HG03159 (cell line): Measurements from ENCODE around the gene ERVK3-1.
"Not testable (repeated sequence)": the region's sequence is repeated elsewhere in the genome, so short reads cannot be mapped to it uniquely, and the experiment has no call there.

Experiments used
- ATAC-seq: cut with Tn5 transposase; IDR thresholded peaks from one replicate; pipeline ENCODE4 v1.9.1; 2021; ENCODE audit warnings: mild to moderate bottlenecking, moderate library complexity; ENCODE audit not compliant: unreplicated experiment

Gene ERVK3-1

DNA sequence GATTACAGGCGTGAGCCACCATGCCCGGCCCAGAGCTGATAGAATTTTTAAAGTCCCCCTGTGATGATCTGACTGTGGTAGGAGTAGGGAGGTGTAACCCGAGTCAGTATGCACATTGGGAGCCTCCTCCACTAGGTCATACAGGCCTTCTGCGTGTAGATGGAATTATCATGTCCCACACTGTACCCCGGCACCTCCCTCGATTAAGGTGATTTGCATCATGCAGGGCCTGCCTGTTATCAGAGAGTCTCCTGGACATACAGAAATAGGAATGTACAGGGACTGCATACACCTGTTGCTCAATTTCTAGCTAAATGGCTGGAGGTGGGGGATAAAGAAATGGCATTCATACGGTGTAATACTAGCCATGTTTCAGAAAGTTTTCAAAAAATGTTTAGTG is 922 bp upstream of the ERVK3-1 start:
- ATAC-seq: no peak

DNA sequence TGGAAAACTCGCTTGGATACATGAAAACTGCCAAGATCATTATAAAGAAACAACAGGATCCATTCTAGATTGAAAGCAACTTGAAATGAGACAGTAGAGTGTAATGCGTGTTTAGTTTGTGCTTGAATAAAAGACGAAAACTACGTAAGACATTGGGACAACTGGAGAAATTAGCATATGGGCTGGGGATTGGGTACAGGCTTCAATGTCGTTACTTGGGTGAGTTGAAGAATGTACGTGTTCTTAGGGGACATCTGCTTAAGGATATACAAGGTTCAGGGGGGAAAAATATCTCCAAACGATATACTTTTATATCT is 471 bp upstream of the ERVK3-1 start:
- ATAC-seq: peak; percentile 2

DNA sequence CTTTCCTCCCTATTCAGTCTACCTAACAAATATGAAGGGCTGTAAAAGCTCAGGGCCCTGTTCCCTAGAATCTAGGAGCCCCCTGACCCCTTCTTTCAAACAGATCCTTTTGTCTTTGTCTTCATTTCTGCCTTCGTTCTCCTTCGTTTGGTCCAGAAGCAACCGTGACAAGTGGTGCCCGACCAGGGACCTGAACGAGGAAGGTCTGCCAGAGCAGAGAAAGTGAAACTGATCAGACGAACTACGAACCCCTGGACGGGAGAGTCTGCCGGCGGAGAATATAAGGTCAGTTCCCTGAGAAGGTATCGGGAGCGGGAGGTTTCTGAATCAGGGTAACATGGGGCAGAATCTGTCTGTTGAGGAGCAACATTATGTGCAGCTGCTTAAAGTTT is 751 bp downstream of the ERVK3-1 start:
- no peak for ATAC-seq

DNA sequence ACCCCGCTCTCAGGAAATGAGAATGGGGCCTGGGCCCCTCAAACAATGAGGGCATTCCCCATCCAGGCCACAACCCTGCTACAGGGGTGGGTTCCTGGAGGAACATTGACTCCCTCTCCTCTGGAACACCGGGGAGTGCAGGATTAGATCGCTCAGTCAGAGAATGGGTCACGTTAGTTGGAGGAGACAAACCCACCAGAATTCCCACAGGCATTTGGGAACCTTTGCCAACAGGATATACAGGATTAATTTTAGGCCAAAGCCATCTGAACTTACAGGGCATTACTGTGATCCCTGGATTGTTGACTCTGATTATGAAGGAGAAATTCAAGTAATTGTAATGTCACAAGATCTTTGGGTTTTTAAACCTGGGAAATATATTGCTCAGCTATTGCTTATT is 2.6 kb downstream of the ERVK3-1 start:
- ATAC-seq: no peak

DNA sequence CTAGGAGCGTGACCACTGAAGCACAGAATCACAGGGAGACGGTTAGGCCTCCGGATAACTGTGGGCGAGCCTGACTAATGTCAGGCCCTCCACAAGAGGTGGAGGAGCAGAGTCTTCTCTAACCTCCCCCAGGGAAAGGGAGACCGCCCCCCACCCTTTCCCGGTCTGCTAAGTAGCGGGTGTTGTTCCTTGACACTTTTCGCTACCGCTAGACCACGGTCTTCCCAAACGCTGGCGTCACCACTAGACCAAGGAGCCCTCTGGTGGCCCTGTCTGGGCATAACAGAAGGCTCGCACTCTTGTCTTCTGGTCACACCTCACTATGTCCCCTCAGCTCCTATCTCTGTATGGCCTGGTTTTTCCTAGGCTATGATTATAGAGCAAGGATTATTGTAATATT is 5.5 kb downstream of the ERVK3-1 start:
- ATAC-seq: not testable (repeated sequence)

DNA sequence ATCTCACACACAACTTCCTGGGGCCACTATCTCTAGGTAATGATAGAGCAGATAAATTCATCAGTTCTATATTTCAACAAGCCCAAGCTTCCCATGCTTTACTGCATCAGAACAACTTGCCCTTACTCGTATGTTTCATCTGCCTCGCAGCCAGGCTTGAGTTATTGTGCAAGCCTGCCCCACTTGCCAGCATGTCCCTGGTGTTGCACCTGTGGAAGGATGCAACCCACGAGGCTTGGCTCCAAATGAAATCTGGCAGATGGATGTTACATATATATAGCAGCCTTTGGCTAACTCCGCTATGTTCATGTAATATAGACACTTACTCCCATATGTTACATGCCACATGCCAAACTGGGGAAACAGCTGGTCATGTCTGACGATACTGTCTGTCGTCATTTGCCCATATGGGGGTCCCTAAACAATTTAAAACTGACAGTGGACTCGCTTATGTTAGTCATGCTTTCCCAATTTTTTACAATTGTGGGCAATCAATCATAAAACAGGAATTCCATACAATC is 6.2 kb downstream of the ERVK3-1 start:
- no peak for ATAC-seq

DNA sequence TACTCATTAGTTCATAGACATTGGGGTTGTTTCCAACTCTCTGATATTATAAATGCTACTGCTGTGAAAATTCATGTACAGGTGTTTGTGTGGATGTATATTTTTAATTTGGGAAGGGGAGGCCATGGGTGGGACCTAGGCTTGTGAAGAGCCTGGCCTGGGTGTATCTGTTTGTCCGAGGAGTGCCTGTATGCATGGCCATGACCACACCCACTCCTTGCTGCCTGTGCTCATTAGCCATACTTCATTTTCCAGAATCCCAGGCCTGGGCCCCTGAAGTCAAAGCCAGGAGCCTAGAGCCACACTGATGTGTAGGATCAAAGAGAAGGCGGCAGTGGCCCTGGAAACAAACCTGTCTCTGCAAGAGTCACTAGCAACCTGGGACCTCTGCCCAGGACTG is 10.4 kb downstream of the ERVK3-1 start:
- ATAC-seq: no peak

DNA sequence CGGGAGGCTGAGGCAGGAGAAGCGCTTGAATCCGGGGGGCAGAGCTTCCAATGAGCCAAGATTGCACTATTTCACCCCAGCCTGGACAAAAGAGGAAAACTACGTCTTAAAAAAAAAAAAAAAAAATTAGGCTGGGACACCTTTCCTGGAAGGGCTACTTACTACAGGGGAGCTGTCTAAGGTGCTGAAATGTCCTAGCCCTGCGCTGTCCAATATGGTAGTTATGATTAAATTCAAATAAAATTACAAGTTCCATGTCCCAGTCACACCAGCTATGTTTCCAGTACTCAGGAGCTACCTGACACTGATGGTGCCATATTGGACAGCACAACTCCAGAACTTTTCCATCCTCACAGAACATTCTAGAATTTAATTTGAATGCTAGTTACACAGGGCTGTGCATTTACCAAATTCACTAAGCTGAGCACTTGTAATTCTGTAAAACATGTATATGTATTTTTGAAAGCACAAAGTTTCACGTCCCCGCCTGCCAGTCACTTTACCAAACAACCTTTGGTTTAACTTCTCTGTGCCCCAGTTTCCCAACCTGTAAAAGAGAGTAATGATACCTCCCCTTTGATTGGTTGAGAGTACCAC is 12.4 kb downstream of the ERVK3-1 start:
- no peak for ATAC-seq

DNA sequence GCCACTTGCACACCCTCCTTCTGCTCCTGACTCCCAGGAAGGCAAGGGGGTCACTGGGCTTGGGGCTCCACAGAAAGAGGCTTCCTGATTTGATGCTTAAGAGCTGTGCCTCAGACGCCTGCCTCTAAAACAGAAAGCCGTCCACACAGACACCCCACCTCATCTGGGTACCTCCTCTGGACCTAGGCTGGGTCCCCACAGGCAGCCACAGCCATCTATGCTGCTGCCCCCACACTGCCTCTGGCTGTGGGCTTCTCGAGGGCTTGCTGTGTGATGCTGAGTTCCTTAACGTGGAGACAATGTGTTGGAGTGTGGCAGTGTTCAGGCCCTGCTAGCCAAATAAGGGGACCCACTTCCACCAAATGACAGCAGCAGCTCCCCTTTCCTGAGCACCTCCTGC is 13.1 kb downstream of the ERVK3-1 start:
- no peak for ATAC-seq

DNA sequence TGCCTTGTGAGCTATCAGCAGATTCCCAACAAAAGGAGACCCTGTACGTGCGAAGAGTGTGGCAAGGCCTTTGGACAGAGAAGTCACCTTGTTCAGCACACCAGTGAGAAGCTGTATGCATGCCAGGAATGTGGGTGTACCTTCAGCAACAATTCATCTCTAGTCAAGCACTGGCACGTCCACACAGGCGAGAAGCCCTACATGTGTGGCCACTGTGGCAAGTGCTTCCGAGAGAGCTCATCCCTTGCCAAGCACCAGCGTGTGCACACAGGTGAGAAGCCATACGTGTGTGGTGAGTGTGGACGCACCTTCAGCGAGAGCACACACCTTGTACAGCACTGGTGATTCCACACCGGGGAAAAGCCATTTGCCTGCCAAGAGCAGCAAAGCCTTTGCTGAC is 14.1 kb downstream of the ERVK3-1 start:
- ATAC-seq: no peak

DNA sequence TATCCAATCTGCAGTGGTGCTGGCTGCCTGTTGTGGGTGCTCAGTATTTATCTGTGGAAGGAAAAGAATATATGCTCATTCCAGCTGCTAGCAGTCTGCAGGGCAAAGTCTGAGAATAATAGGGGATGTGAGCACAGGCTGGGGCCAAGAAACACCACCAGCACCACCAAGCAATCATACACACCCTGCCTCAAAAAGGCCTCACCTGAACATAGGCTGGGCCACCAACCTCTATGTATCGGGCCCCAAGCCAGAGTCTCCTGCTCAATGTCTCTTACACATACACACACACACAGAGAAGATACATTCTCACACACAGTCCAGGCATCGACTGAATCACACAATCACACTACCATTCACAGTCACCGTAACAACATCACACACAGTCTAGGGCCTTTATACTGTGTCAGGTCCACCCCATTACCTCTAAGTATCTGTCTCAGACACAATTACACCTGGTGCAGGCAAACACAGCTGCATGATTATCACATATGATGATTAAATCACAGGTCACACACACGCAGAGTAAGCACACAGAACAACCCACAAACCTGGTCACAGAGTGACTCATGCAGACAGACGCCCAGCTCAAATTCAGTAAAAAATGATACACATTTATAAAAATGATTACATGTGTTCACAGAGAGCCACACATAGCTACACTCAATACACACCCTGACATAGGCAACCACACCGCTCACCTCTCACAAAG is 20.3 kb downstream of the ERVK3-1 start:
- no peak for ATAC-seq

DNA sequence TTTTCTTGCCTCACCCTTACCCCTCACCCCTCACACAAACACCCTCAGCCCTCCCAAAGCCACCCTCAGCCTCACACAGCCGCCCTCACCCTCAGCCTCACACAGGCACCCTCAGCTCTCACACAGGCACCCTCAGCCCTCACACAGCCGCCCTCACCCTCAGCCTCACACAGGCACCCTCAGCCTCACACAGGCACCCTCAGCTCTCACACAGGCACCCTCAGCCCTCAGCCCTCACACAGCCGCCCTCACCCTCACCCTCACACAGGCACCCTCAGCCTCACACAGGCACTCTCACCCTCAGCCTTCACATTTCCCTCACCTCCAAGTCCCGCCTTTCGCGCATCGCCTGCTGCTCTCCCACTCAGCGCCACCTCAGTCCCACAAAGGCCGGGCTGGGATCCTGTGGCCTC is 21.3 kb downstream of the ERVK3-1 start:
- no peak for ATAC-seq

DNA sequence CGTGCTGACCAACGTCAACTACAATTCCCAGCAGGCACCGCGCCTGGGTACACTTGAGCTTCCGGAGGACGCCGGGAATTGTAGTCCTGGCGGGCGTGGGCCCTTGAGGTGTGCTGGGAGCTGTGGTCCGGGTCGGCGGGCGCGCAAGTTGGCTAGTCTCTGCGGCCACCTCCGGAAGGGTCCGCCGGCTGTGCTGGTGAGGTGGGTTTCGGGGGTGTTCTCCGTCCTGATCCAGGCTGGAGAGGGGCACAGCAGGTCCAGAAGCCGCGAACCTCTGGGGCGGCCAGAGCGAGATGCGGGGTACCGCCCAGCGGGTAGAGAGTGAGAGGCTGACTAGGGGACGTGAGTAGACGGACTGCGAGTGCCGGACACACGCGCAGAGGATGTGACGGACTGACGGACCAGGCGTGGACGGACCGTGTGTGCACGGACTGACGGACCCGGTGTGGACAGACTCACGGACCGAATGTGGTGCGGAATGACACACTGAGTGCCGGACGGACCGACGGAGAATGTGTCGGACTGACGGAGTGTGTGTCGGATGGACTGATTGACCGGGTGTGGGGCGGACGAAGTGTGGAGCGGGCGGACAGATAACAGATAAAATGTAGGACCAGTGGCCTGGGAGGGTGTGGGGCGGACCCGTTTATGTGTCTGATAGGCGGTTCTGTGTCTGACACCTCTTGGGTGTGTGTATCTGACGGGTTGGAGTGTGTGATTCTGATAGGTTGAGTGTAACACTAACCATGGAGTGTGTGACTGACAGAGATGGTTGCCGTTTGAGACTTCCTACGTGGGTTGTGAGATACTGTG is 21.9 kb downstream of the ERVK3-1 start, which contains the start of gene ZSCAN22:
Gene ZSCAN22 (plus strand): TSS at position 81 of the 813 bp plus-strand sequence. CDS start 7,809 bp downstream, outside the sequence.
- ATAC-seq: peak; percentile 92

DNA sequence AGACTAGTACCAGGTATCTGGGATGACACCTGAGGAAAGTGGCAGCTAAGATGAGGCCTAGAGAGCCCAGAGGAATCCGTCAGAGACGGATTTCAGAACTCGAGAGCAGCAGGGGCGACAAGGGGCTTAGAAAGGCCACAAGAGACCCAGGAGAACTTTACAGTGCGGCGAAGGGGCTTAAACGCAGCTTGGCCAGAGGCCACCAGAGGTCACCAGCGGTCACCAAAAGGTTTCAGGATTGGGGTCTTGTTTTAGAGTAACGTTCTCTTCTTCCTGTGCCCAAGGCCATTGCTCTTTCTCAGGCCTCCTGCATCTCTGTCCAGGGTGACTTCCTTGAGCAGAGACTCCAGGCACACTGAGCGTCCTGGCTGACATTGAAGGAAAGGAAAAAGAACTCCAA is 23.8 kb downstream of the ERVK3-1 start:
- ATAC-seq: no peak

DNA sequence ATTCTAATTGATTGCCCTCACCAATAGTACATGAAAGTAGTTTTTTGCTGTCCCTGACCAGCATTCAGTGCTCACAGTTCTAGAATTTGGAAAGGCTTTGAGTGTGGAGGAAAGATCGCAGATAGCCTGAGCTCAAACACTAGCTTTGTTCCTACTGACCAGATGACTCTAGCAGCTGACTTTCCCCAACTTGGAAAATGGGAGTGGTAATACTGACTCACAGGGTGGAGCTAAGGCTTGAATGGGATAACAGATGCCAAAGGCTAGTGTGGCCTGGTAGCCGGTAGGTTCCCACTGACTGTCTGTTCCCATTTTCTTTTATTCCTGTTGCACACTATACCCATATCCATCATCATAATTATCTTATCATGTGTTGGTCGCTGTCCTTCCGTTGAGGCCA is 25.3 kb downstream of the ERVK3-1 start:
- ATAC-seq: no peak

DNA sequence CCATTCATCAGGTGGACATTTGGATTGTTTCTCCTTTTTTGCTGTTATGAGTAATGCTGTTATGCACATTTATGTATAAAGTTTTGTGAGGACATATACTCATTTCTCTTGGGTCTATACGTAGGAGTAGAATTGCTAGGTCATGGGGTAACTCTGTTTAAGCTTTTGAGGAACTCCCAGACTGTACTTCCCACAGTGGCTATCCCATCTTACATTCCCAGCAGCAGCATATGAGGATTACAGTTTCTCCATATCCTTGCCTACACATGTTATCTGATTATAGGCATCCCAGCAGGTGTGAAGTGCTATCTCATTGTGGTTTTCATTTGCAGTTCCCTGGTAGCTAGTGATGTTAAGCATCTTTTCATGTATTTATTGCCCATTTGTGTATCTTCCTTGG is 27.5 kb downstream of the ERVK3-1 start:
- no peak for ATAC-seq

DNA sequence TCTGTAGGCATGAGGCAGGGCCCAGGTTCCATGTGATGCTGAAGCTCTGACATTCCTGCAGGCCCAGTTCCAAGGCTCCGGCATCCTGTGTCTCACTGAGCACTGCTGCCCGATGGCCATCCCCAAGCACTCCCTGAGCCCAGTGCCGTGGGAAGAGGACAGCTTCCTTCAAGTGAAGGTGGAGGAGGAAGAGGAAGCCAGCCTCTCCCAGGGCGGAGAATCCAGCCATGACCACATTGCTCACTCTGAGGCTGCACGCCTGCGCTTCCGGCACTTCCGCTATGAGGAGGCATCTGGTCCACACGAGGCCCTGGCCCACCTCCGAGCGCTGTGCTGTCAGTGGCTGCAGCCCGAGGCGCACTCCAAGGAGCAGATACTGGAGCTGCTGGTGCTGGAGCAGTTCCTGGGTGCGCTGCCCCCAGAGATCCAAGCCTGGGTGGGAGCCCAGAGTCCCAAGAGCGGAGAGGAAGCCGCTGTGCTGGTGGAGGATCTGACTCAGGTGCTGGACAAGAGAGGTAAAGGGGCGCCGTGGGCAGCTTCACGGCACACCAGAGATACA is 29.6 kb downstream of the ERVK3-1 start:
- ATAC-seq: no peak

DNA sequence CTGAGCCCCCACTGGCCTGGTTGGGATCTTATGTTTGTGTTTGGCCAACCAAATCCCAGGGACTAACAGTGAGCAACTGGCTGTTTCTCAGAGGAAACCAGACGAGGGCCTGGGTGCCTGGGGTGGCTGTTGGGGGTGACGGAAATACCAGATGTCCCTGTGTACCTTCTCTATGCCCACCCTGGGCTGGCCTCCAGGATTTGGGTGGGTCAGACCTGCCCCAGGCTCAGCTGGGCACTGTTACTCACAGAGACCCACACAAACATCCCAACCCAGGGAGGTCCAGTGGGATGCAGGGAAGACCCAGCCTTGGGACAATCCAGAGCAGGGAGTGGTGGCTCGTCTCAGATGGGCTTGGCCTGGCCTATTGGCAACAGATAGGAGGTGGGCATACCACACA is 30.5 kb downstream of the ERVK3-1 start:
- no peak for ATAC-seq

DNA sequence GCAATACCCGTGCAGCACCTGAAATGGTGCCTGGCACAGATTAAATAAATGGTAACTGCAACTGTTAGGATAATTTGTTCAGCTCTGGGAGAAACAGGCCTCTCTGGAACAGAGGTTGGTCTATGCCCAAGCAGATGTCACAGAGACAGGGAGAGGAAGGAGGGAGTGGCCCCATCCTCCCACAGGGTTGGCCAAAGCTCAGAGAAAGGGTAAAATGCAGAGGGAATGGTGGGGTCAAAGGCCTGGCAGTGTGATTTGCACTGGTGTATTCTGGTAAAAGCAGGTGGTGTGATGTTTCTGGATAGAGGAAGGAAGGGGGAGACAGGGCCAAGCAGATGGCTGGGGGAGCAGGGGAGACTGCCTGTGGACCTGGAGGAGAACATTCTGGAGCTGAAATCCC is 31.0 kb downstream of the ERVK3-1 start:
- no peak for ATAC-seq

DNA sequence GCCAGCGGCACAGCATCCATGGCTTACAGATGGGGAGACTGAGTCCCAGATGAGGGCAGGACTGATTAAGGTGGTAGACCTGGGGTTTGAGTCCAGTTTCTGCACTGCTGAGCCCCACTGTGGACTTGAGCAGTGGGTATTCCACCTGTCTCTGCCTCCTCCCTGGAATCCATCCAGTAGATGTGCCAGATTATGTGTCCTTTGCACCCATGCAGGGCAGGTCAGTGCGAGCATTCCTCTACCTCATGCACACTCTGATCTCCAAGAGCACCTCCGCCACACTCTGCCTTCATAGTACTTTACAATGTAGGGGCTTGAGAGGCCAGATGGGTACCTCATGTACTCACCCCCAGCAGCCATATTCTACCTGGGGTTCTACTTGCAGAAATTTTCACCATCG is 31.6 kb downstream of the ERVK3-1 start:
- no peak for ATAC-seq

DNA sequence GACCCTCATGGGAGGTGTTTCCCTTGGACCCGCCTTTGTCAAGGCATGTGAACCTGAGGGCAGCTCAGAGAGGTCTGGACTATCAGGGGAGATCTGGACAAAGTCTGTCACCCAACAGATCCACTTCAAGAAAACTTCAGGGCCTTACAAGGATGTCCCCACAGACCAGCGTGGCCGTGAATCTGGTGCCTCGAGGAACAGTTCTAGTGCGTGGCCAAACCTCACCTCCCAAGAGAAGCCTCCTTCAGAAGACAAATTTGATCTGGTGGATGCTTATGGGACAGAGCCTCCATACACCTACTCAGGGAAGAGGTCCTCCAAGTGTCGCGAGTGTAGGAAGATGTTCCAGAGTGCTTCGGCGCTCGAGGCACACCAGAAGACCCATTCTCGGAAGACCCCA is 33.2 kb downstream of the ERVK3-1 start:
- no peak for ATAC-seq
